Measurements from ENCODE around the gene KRTAP10-2.
"Not testable (repeated sequence)": the region's sequence is repeated elsewhere in the genome, so short reads cannot be mapped to it uniquely, and the experiment has no call there.

KRTAP10-2 gene

GRCh38 chr21:44506279-44507255 lies 44.7 kb downstream of the KRTAP10-2 start:
- no peak for DNase-seq (ENCODE audit: low spot score)
- in situ Hi-C loops (cut with MboI; ENCODE audit: low pct_unique_long_range_greater_than_20kb, low sequenced_read_pairs, unreplicated experiment): loop anchor here (5.0 to 25.0 kb wide), 2 partner anchors 286 to 431 kb away; partner anchors contain the start of gene SLX9
- TF ChIP-seq CTCF (IDR thresholded peaks at IDR 0.05; ENCODE audit: extremely low read depth, insufficient read depth, missing control alignments): no peak

- in situ Hi-C loops (cut with MboI; ENCODE audit: low pct_unique_long_range_greater_than_20kb, low sequenced_read_pairs, unreplicated experiment): loop anchor here (5.0 to 25.0 kb wide), 2 partner anchors 287 to 432 kb away; partner anchors contain the start of gene SLX9
- DNase-seq (ENCODE audit: low spot score): no peak
- TF ChIP-seq CTCF (IDR thresholded peaks at IDR 0.05; ENCODE audit: extremely low read depth, insufficient read depth, missing control alignments): no peak
Observed at GRCh38 chr21:44505673-44506278, 45.5 kb downstream of the KRTAP10-2 start.

- in situ Hi-C loops (cut with MboI; ENCODE audit: low pct_unique_long_range_greater_than_20kb, low sequenced_read_pairs, unreplicated experiment): loop anchor here (25.0 kb wide), 1 partner anchor 433 kb away; the partner anchor contains the start of gene SLX9
Observed at GRCh38 chr21:44503901-44504399, 47.4 kb downstream of the KRTAP10-2 start.

GRCh38 chr21:44503006-44503889 lies 48.1 kb downstream of the KRTAP10-2 start:
- in situ Hi-C loops (cut with MboI; ENCODE audit: low pct_unique_long_range_greater_than_20kb, low sequenced_read_pairs, unreplicated experiment): loop anchor here (25.0 kb wide), 1 partner anchor 434 kb away; the partner anchor contains the start of gene SLX9
- DNase-seq (ENCODE audit: low spot score): not testable (repeated sequence)

More at GRCh38 chr21:44503901-44504399, 47.4 kb downstream of the KRTAP10-2 start:
- no peak for TF ChIP-seq CTCF (IDR thresholded peaks at IDR 0.05; ENCODE audit: extremely low read depth, insufficient read depth, missing control alignments)
- DNase-seq (ENCODE audit: low spot score): no peak

- TF ChIP-seq CTCF (IDR thresholded peaks at IDR 0.05; ENCODE audit: extremely low read depth, insufficient read depth, missing control alignments): no peak
- in situ Hi-C loops (cut with MboI; ENCODE audit: low pct_unique_long_range_greater_than_20kb, low sequenced_read_pairs, unreplicated experiment): loop anchor here (25.0 kb wide), 1 partner anchor 435 kb away; the partner anchor contains the start of gene SLX9
- no peak for DNase-seq (ENCODE audit: low spot score)
Observed at GRCh38 chr21:44502171-44502958, 48.9 kb downstream of the KRTAP10-2 start.

Measured in GM13977 (cell line).